HG02938 (cell line): ENCODE measurements around the gene ACVR1B.

Experiments
- ATAC-seq: cut with Tn5 transposase; IDR thresholded peaks from one replicate; pipeline ENCODE4 v1.9.1; 2021; ENCODE audit warnings: mild to moderate bottlenecking, moderate library complexity; ENCODE audit not compliant: unreplicated experiment

Gene ACVR1B

DNA sequence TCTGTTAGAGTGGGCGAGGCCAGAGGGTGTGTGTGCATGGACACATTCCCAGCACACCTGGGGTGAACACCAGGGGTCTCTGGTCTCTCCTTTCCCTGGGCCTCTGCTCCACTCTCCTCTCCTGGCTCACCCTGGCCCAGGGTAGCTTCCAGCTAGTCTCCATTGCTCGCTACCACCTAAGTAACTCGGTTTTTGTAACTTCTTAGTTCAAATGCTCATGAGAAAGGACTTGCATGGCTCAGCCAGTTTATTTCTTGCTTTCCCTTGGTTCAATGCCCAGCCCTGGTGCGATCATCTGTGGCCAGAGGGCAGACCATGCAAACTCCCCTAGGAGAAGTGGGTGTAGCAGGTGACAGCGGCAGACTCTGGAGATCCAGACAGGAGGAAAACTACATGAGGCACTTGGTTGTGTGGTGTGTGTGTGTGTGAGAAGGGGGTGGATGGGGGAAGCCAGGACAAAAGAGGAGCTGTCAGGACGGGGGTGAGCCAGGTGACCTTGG lies 8.9 kb upstream of the ACVR1B start:
- ATAC-seq, result no peak

DNA sequence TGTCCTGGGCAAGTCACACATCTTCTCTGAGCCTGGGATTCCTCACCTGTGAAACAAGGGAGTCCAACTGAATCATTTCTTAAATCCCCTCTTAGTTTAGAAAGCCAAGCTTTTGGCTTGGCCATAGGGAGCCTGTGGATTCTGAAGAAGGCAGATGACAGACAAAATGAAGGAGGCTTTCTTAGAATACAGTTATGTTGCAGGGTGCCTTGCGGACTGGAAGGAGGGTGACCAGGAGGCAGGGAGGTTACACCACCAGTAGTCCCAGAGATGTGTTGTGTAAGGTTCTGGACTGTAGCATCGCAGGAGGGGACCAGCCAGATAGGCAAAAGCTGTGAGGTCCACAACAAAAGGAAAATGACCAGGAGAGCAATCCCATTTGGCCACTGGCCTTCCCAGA lies 8.2 kb upstream of the ACVR1B start:
- ATAC-seq, result no peak

DNA sequence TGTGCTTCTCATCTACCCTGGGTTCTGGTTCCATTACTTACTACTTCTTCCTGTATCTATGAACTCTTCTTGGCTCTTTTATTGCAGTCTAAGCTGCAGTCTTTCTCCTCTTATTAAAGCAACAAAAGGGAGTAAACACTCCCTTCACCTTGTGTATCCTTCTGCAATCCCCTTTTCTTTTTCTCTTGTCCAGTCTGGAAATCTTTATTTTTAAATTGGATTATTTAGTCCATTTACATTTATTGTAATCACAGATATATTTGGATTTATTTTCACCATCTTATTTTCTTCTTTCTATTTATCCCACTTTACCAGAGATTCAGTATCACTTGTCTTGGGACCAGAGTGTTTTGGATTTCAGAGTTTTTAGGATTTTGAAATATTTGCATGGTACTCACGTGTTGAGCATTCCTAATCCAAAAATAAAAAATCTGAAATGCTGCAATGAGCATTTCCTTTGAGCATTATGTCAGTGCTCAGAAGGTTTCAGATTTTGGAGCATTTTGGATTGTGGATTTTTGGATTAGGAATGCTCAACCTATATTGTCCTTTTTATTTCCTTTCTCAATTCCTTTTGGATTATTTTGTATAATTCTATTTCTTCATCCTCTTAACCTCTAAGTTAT lies 6.8 kb upstream of the ACVR1B start:
- no peak for ATAC-seq

DNA sequence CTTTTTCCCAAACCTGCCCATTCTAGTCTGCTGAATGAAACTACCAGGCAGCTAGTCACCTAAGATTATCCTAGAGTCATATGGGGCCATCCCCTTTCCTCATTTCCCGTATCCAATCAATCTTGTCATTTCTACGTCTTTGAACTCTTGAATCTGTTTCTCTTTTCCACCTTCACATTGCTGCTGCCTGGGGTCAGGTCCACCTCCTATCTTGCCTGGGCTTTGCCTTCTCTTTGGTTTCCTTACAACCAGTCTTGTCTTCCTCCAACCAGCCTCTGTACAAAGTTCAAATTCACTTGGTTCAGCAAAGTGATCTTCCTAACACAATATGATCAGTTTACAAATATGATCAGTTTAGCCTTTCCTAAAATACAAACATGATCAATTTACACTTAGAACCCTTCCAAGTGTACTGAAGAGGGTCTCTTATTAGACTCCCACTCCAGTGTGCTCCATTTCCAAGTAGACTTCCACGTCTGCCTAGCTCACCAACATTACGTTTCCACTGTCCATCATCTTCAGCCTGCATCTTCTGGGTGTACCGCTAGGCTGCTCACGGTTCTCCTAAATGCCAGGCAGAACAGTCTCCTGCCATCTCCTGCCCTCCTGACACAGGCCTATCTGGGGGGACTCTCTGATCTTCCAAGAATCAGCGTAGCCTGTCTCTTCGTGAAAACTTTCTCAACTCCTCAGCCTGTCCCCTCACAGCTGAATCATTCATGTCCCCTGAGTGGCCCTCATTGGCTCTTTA lies 4.1 kb upstream of the ACVR1B start:
- no peak for ATAC-seq

DNA sequence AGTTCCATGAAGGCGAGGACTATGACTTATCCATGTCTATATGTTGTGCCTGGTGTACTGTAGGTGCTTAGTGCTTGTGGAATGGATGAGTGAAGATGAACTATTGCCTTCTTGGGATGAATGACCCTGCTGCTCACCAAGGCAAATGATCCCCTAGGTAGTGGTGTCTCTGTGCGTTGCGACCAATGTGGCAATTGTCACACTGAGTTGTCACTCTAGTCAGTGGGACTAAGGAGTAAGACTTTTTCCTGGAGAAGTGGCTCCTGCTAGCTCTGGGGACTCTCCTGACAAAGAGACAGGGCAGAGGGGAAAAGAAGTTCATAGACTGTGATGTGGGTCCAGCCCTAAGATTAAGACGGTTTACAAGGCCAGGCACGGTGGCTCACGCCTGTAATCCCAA lies 3.4 kb upstream of the ACVR1B start:
- no peak for ATAC-seq

DNA sequence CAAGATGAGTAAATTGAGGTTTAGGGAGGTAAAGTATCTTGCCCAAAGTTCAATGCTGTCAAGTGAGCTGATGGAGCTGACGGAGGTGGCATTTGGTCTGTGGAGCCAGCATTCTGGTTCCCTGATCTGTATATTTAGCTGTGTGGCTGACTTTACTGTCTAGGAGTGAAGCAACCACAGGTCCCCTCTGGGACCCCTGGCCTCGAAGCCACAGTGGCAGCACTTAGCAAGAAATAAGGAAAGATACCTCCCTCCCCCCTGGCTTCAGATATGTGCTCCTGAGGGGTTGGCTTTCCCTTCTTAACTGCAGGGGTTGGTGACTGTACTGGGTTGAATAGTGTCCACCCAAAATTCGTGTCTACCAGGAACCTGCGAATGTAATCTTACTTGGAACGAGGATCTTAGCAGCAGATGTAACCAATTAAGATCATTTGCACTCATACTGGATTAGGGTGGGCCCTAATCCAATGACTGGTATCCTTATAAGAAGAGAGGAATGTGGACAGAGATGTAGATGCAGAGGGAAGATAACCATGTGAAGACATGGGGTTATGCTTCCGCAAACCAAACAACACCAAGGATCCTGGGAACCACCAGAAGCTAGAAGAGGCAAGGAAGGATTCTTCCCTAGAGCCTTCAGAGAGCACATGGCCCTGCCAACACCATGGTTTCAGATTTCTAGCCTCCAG lies 2.0 kb upstream of the ACVR1B start:
- no peak for ATAC-seq

DNA sequence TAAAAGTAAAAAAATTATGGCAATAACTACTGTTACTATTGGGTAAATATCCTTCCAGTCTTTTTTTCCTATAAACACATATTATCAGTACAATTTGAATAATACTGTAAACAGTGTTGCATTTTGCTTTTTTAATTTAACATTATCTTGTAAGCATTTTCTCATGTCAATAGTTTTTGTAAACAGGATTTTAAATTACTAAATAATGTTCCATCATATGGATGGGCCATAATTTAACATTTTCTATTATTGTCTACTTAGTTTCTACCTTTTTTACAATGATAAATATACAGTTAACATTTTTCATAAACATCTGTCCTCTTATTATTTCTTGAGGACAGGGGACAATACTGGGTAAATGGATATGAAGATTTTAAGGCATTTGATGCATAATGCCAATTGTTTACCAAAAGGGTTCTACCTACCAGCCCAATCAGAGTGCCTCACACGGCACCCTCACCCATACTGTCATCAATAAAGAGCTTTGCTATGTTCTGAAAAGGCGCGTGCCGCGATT lies 759 bp upstream of the ACVR1B start:
- no peak for ATAC-seq

DNA sequence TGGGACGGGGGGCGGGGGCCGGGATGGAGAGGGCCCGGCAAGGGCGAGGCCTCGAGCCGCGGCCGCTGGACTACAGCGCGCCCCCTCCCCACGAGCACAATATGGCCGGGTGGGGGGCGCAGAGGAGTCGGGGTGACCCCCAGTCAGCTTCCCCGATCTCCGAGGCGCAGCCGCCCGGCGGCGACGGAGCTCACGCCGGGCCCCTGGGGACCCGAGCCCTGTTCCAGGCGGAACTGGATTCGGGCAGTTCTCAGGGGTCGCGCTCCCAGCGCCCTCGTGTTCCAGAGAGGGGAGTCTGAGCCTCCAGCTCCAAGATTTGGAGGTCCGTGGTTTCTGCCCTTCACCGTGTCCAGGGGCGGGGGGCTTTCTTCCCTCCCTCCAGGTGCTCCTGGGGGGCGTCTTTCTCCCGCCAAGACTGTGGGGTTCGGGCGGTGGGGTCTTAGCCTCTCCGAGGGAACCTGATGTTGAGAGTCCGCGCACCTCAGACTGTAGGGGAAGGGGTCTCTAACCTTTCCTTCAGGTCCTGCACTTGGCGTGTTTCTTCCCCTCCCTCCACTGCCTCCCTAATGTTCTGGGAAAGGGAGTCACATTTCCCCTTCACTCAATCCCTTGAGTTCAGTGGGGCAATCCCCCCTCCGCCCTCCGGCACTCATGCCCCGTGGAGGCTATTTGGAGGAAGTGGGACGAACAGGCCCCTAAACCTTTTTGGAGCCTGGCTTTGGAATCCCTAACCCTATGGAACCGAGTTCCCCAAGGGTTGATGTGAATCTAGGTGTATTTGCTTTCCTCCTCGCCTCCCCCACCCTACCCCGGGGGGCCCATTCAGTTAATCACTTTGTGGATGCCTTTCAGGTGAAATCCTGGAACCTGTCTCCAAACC lies 584 bp downstream of the ACVR1B start:
- ATAC-seq, result no peak

DNA sequence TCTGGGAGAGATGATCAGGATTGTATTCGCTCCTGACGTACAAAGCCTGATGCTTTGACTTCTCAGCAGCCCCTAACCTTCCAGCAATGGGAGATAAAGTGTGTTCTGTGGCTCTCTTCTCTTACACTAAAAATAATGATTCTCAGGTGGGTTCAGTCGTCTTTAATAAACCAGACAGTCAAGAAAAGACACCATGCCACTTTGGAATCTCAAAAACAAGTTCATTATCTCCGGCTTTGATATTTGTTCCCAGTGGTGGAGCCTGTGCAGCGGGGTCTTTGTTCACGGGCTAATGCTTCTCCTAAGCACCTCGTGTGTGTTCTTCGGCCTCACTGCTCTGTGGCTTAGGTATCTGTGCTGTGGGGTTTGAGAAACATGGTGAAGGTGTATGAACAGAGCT lies 1.6 kb downstream of the ACVR1B start:
- no peak for ATAC-seq

DNA sequence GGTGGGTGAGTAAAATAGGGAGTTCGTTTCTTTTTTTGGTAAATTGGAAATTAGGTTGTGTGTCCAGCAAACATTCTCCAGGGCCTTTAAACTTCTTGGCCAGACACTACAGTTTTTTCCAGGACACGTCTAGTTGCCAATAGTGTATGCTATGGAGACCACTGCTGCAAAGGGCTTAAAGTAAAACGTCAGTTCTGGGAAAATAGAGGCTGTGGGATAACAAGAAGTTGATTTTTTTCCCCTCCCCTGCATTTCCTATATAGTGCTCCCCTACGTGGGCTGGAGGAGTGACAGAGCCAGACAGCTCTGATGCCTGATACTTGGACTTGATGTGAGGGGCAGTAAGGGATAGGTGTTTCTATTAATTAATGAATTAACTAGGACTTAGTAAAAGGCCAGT lies 2.4 kb downstream of the ACVR1B start:
- no peak for ATAC-seq

DNA sequence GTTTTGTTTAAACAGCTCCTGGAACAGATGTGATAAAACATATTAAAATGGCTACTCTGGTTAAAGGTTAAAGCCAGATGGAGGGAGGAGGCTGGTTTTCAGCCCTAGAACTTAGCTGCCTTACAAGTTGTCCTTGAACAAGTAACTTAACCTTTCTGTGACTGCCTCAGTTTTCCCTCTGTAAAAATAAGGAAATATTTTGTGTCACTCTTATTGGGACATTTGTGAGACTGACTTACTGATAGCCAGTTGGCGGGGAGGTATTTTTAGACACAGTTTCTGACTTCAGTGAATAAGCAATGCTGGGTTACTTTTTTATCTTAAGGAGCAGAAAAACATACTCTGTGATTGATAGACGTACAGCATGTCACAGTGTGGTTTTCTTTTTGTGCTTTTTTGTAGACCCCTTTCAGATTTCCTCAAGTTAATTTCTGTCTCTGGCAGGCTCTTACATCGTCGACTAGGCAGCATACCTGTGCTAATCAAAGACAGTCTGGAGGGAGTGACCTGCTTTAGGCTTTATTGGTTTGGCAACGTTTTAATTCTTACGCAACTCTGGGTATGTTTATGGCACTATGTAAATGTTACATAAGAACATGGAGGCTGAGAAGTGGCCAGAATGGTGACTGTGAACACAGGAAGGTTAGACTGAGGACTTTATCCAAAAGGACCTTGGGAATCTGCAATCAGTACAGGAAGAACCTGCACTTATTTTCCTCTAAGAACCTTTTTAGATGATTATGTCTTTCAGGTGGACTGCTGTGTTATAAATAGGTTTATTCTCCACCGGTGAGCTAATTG lies 3.3 kb downstream of the ACVR1B start:
- no peak for ATAC-seq

DNA sequence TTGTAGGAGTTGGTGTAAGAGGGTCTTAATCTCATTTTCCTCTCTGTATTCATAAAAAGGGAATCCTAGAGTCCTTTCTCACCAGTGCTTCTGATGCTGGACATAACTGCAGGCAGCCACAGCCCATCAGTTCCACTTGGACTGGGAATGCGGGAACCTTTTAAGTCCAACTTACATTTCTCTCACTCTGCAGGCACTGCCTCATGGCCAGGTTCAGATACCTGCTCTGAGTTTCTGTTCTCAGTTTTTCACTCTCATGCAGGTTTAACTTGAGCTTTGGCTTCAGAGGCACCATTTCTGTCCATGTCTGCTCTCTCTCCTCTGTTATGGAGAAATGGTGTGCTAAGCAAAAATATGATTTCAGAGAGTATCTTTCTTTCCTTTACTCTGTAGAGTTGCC lies 4.2 kb downstream of the ACVR1B start:
- ATAC-seq, result no peak

DNA sequence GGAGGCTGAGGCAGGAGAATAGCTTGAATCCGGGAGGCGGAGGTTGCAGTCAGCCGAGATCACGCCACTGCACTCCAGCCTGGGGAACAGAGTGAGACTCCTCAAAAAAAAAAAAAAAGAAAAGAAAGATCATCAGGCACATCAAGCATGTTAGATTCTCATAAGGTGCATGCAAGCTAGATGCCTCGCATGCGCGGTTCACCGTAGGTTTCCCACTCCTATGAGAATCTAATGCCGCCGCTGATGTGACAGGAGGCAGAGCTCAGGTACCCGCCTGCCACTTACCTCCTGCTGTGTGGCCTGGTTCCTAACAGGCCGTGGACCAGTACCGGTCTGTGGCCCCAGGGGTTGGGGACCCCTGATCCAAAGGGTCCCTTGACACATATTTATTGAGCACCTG lies 7.0 kb downstream of the ACVR1B start:
- ATAC-seq, result no peak

DNA sequence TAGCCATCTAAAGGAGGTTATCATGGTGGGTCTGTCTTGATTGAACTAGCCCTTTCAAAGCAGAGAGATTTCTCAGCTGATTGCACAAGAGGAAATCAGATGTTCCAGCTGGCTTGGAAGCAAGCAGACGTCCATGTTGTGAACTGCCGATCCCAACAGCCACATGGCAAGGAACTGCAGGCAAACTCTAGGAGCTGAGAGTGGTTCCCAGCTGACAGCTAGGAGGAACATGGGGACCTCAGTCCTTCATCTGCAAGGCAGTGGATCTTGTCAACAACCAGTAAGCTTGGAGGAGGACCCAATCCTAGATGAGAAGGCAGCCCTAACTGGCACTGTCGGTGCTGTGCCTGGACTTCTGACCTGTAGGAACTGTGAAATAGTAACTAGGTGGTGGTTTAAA lies 7.7 kb downstream of the ACVR1B start:
- ATAC-seq, result no peak

DNA sequence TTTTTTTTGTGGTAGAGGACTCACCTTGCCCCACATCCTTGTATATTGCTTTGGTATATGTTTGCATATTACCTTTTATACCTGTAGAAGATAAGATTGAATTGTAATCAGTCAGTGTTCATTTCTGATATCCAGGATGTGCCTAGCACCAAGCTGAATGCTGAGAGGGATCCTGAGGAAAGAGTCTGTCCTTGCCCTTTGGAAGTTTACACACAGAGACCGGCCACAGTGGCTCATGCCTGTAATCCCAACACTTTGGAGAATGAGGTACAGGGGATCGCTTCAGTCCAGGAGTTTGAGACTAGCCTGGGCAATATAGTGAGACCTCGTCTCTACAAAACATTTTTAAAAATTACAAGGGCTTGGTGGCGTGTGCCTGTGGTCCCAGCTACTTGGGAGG lies 8.4 kb downstream of the ACVR1B start:
- ATAC-seq, result no peak

DNA sequence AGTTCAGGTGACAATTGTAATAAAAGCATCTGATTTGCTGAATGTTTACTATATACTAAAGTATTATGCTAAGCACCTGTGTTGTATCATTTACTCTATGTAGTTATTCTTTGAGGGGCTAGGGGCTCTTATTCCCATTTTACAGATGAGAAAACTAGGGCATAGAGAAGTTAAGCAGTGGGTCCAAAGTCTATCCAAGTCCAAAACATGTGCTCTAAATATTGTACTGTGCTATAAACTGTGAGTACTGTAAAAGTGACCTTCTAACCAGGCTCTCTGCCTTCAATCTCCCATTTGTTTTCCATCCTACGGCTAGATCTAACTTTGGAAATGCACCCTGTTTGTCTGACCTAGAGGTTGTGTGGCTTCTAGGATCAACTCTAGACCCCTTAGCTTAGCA lies 9.0 kb downstream of the ACVR1B start:
- ATAC-seq, result no peak

DNA sequence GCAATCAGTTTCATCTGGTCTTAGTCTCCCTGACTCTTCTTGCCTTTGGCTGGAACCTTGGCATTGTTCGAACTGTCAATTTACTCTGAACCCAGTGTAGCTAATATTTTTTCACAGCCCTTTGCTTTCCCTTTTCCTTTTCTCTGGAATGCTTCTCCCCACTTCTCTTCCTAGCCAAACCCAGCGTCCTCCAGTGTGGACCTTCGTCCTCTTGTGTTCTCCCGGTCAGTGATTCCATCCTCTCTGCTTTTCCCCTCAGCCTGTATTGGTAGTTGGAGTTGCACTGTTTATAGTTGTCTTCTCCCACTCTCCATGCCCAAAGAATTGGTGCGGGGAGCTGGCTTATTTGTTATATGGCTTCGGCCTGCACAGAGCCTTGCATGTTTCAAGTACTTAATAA lies 9.4 kb downstream of the ACVR1B start:
- no peak for ATAC-seq

DNA sequence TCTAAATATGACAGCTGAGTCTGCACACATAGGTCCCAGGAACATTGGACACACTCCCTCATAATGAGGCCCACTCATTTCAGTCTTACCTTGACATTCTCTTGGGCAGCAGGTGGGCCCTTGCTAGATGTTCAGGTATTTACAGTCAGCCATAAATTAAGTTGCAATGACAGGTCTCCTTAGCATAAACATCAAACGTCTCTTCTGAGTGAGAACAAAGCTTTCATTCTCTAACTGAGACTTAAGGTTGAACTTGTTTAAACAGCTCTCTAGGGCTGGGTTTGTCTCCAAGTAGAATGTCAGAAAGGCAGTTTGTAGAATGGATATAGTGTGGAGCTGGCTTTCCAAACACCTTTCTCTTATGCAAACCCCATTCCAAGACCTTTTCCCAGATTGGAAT lies 10.3 kb downstream of the ACVR1B start:
- no peak for ATAC-seq

DNA sequence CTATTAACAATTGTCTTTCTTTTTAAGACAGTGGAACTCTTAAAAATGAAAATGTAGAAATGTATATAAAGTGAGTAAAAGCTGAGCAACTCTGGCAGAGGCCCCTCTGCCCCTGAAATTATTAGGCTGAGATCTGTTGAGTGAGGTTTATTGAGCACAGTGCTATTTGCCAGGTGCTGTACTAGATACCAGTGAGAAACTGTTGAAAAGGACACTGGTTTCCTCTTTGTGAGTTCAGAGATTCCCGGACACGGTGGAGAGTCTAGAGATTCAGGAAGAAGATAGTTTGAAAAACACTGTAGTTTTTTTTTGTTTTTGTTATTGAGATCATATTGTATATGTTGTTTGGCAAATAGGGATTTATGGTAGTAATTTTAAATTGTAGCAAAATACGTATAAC lies 11.2 kb downstream of the ACVR1B start:
- no peak for ATAC-seq

DNA sequence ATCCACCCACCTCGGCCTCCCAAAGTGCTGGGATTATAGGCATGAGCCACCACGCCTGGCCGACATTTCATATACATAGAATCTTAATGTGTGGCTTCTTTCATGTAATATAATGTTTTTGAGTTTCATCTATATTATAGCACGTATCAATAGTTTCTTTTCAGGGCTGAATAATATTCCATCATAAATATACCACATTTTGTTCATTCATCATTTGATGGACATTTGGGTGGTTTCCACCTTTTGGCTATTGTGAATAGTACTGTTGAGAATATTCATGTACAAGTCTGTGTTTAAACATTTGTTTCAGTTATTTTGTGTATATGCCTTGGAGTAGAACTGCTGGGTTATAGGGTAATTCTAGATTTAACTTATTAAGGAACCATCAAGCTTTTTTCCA lies 12.0 kb downstream of the ACVR1B start:
- ATAC-seq, result no peak
